HG03139 (cell line): ENCODE measurements around the gene FAM89A.
A peak's percentile ranks its signal among the peaks of the same experiment; 100 is the strongest.
"Not testable (repeated sequence)": the region's sequence is repeated elsewhere in the genome, so short reads cannot be mapped to it uniquely, and the experiment has no call there.

ENCODE experiments used
- ATAC-seq: cut with Tn5 transposase; IDR thresholded peaks from one replicate; pipeline ENCODE4 v1.9.1; 2021; ENCODE audit not compliant: unreplicated experiment

Gene FAM89A

GRCh38 chr1:230994860-230995259 lies 45.2 kb downstream of the FAM89A start:
- ATAC-seq, result no peak

- no peak for ATAC-seq
These were observed 47.8 kb downstream of the FAM89A start for GRCh38 chr1:230992100-230992774.

- ATAC-seq, result no peak
These were observed 52.6 kb downstream of the FAM89A start for GRCh38 chr1:230987448-230987847.

- ATAC-seq, result no peak
These were observed 53.1 kb downstream of the FAM89A start for GRCh38 chr1:230986976-230987375.

- ATAC-seq, result no peak
These were observed 54.3 kb downstream of the FAM89A start for GRCh38 chr1:230985711-230986110.

GRCh38 chr1:230984622-230985515 lies 55.2 kb downstream of the FAM89A start:
- ATAC-seq, result not testable (repeated sequence)

- ATAC-seq, result no peak
These were observed 56.2 kb downstream of the FAM89A start for GRCh38 chr1:230983811-230984210.

- ATAC-seq, result no peak
These were observed 57.4 kb downstream of the FAM89A start for GRCh38 chr1:230982696-230983095.

- no peak for ATAC-seq
These were observed 60.1 kb downstream of the FAM89A start for GRCh38 chr1:230979952-230980351.

- no peak for ATAC-seq
These were observed 60.7 kb downstream of the FAM89A start for GRCh38 chr1:230979389-230979716.

GRCh38 chr1:230978491-230979388 lies 61.3 kb downstream of the FAM89A start, which contains the start of the genes ARV1 and TTC13:
ARV1 (plus strand) TSS chr1:230979094; CDS start chr1:230979106, 12 bp downstream.
TTC13 (minus strand) TSS chr1:230978861; CDS start chr1:230978830, 31 bp downstream.
- peak; percentile 85 for ATAC-seq

GRCh38 chr1:230977761-230978490 lies 62.1 kb downstream of the FAM89A start:
- ATAC-seq, result peak; percentile 10

- no peak for ATAC-seq
These were observed 63.0 kb downstream of the FAM89A start for GRCh38 chr1:230976825-230977747.

GRCh38 chr1:230976360-230976759 lies 63.7 kb downstream of the FAM89A start:
- no peak for ATAC-seq

- no peak for ATAC-seq
These were observed 64.4 kb downstream of the FAM89A start for GRCh38 chr1:230975636-230976035.

- ATAC-seq, result peak; percentile 79
These were observed 67.2 kb downstream of the FAM89A start for GRCh38 chr1:230972855-230973271.

- no peak for ATAC-seq
These were observed 68.3 kb downstream of the FAM89A start for GRCh38 chr1:230971771-230972170.

GRCh38 chr1:230970432-230970831 lies 69.6 kb downstream of the FAM89A start:
- no peak for ATAC-seq
